Measurements from ENCODE around the gene CPNE6.
A peak's percentile ranks its signal among the peaks of the same experiment; 100 is the strongest.
"Not testable (repeated sequence)": the region's sequence is repeated elsewhere in the genome, so short reads cannot be mapped to it uniquely, and the experiment has no call there.

CPNE6 gene

DNA sequence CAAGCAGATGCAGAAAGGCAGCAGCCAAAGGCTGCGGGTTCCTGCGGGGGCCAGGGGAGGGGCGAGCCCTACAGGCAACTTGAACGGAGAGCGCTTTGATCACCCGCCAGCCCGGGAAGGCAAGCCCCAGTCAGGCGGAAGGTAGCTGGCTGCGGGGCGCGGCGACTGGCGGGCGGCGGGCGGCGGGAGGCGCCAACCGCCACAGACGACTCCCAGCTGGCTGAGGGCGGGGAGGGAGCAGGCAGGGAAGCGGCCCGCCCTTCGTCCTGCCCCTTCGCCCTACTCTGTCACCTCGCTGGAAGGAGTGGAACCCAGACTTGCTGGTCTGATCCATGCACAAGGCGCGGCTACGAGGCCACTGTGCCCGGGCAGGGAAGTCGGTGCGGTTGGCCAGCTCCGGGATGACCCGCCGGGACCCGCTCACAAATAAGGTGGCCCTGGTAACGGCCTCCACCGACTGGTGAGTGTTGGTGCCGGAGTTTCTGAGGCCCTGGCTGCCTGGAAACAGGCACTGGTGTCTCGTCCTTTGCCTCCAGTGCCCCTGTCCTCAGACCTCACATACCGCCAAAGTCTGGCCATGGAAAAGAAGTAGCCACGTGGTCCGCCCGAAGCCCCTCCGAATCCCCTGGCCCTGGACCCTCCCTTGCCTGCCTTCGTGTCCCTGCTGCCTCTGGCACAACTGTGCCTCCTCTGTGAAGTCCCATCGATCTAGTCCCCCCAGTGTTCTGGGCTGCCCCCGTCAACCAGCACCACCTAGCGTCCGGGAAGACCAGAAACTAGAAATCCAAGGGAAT lies 35.0 kb upstream of the CPNE6 start:
- peak overlapping the region; percentile 96 for H2AFZ ChIP-seq
- H3K79me2 ChIP-seq: no peaks in the 10 kb centered on the region
- TF ChIP-seq, protein P1, sequence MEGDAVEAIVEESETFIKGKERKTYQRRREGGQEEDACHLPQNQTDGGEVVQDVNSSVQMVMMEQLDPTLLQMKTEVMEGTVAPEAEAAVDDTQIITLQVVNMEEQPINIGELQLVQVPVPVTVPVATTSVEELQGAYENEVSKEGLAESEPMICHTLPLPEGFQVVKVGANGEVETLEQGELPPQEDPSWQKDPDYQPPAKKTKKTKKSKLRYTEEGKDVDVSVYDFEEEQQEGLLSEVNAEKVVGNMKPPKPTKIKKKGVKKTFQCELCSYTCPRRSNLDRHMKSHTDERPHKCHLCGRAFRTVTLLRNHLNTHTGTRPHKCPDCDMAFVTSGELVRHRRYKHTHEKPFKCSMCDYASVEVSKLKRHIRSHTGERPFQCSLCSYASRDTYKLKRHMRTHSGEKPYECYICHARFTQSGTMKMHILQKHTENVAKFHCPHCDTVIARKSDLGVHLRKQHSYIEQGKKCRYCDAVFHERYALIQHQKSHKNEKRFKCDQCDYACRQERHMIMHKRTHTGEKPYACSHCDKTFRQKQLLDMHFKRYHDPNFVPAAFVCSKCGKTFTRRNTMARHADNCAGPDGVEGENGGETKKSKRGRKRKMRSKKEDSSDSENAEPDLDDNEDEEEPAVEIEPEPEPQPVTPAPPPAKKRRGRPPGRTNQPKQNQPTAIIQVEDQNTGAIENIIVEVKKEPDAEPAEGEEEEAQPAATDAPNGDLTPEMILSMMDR (IDR thresholded peaks at IDR 0.05): peak; percentile 87

DNA sequence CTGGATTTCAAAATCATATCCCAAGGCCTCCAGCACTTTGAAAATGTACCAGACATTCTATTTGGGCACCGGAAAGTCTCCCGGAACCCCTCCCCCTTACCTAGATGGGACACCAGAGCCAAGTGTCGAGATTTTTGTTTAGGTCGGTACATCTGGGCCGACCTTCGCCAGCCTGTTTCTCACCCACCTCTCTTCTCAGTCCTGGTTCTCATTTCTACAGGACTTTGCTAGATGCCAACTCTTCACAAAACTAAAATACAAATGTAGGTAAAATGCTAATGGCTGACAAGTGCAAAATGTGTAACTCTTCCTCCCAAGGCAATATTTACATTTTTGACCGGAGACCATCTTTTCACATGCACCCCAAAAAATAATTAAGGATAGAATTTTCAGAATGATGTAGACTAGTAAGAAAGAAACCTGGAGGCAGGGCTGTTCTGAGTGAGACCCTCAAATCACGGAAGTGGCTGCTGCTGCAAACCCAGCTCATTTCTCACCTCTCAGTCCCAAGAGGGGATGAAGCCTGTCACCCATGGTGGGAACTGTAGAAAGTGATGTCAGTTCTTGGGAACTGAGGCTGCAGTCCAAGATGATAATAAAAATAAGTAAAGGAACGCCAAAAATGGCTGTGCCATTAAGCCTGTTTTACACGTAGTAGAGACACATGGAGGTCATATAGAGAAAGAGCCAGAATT lies 34.3 kb upstream of the CPNE6 start:
- H3K36me3 ChIP-seq (ENCODE audit: control insufficient read depth, insufficient read depth, low read length); H3K79me2 ChIP-seq; H3K4me1 ChIP-seq; H3K27me3 ChIP-seq (ENCODE audit: control insufficient read depth, insufficient read depth, low read length); H3K9me3 ChIP-seq (ENCODE audit: control insufficient read depth, low read length): not testable (repeated sequence)
- Histone ChIP-seq H3K27ac (peak overlapping the region; percentile 83), H3K4me2 (ENCODE audit: low read length) (peak overlapping the region; percentile 77), H3K4me3 (ENCODE audit: low read depth, low read length) (peak overlapping the region; percentile 60), H2AFZ (peak overlapping the region; percentile 96), H3K9ac (peak overlapping the region; percentile 78)

More for the DNA sequence above, 35.0 kb upstream of the CPNE6 start:
- Histone ChIP-seq H3K36me3 (ENCODE audit: control insufficient read depth, insufficient read depth, low read length) (no peaks in the 10 kb centered on the region), H3K4me3 (ENCODE audit: low read depth, low read length) (peak overlapping the region; percentile 60), H3K27me3 (ENCODE audit: control insufficient read depth, insufficient read depth, low read length) (no peaks in the 10 kb centered on the region), H3K4me1 (peaks cover 9% of the 10 kb centered on the region), H3K9ac (peak overlapping the region; percentile 78), H3K4me2 (ENCODE audit: low read length) (peak overlapping the region; percentile 77), H3K27ac (peak overlapping the region; percentile 83), H3K9me3 (ENCODE audit: control insufficient read depth, low read length) (no peaks in the 10 kb centered on the region)

DNA sequence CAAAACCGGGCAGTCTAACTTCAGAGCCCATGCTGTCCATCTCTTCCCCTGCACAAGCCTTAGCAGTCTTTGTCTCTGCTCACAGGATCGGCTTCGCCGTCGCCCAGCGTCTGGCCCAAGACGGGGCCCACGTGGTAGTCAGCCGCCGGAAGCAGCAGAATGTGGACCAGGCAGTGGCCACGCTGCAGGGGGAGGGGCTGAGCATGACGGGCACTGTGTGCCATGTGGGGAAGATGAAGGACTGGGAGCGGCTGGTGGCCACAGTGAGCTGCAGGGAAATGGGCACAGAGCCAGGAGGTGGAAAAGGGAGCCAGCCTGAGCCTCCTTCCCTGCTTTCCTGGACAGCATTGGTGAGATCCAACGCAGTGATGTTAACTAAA lies 33.7 kb upstream of the CPNE6 start:
- TF ChIP-seq, protein P1 (IDR thresholded peaks at IDR 0.05): no peak
- H2AFZ ChIP-seq: no peak overlapping the region
- H3K27ac ChIP-seq: no peak overlapping the region
- no peaks in the 10 kb centered on the region for H3K9me3 ChIP-seq (ENCODE audit: control insufficient read depth, low read length)
- no peak overlapping the region for H3K9ac ChIP-seq
- no peak overlapping the region for H3K4me2 ChIP-seq (ENCODE audit: low read length)
- peaks cover 9% of the 10 kb centered on the region for H3K4me1 ChIP-seq
- no peaks in the 10 kb centered on the region for H3K79me2 ChIP-seq
- no peaks in the 10 kb centered on the region for H3K36me3 ChIP-seq (ENCODE audit: control insufficient read depth, insufficient read depth, low read length)
- H3K4me3 ChIP-seq (ENCODE audit: low read depth, low read length): no peak overlapping the region
- H3K27me3 ChIP-seq (ENCODE audit: control insufficient read depth, insufficient read depth, low read length): no peaks in the 10 kb centered on the region

DNA sequence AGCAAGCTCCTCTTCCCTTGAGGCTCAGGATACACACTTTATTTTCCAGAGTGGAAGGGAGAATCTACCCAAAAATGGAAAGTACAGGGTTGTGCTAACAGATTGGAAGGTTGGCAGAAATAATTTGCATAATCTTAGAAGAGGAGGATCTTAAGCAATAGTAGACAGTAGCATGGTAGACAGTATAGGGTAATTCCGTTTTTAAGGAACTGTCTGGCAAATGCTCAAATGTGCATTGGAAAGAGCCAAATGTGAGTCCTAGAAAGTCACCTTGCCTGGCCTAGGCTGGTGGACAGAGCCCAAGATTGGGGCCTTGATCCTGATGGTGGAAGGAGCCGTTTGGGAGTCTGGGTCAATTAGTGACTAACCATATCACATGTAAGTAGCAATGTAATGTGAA lies 32.7 kb upstream of the CPNE6 start:
- Histone ChIP-seq H3K4me2 (ENCODE audit: low read length) (no peak overlapping the region), H3K27ac (no peak overlapping the region), H3K27me3 (ENCODE audit: control insufficient read depth, insufficient read depth, low read length) (no peaks in the 10 kb centered on the region), H3K9me3 (ENCODE audit: control insufficient read depth, low read length) (no peaks in the 10 kb centered on the region), H3K4me3 (ENCODE audit: low read depth, low read length) (no peak overlapping the region), H3K9ac (no peak overlapping the region), H3K4me1 (peaks cover 9% of the 10 kb centered on the region), H2AFZ (no peak overlapping the region), H3K79me2 (no peaks in the 10 kb centered on the region), H3K36me3 (ENCODE audit: control insufficient read depth, insufficient read depth, low read length) (no peaks in the 10 kb centered on the region)
- TF ChIP-seq, protein P1 (IDR thresholded peaks at IDR 0.05): no peak

DNA sequence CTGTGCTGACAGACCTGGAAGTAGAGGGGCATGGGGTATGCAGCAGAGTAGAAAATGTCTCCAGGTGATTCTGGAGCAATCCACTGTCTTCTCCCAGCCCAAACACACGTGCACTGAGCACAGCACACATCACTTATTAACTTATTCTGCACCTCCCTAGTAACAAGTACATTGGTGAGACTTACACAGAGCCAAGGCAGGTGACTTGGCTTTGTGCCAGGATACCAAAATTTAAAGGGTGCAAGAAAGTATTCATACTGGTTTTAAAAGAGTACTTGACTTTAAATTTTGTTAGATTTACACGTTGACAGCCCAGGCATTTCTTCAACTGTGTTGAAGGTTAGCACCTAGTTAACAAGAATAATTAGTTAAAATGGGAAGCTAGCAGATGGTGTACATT lies 30.7 kb upstream of the CPNE6 start:
- Histone ChIP-seq H3K9me3 (ENCODE audit: control insufficient read depth, low read length) (no peaks in the 10 kb centered on the region), H3K27me3 (ENCODE audit: control insufficient read depth, insufficient read depth, low read length) (no peaks in the 10 kb centered on the region), H3K9ac (no peak overlapping the region), H3K4me2 (ENCODE audit: low read length) (no peak overlapping the region), H3K36me3 (ENCODE audit: control insufficient read depth, insufficient read depth, low read length) (no peaks in the 10 kb centered on the region), H3K79me2 (no peaks in the 10 kb centered on the region), H3K4me1 (peaks cover 9% of the 10 kb centered on the region), H3K4me3 (ENCODE audit: low read depth, low read length) (no peak overlapping the region), H3K27ac (no peak overlapping the region), H2AFZ (no peak overlapping the region)
- TF ChIP-seq, protein P1 (IDR thresholded peaks at IDR 0.05): no peak

Data from parathyroid adenoma (tissue), 2 donors.